HPDE6-E6E7 (cell line): Measurements from ENCODE around the gene PRR9.
A peak's percentile ranks its signal among the peaks of the same experiment; 100 is the strongest.
"Not testable (repeated sequence)": the region's sequence is repeated elsewhere in the genome, so short reads cannot be mapped to it uniquely, and the experiment has no call there.

Experiments used
- DNase-seq: peaks from one replicate; pipeline ENCODE4 v3.0.0; 2011; ENCODE audit warnings: missing footprints; ENCODE audit errors: extremely low spot score

PRR9 gene, protein sequence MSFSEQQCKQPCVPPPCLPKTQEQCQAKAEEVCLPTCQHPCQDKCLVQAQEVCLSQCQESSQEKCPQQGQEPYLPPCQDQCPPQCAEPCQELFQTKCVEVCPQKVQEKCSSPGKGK

GRCh38 chr1:153217212-153217611, at the start of gene PRR9:
TSS of gene PRR9 (plus strand) at chr1:153217584. CDS start at chr1:153218145, 561 bp downstream.
- DNase-seq = no peak

DNA sequence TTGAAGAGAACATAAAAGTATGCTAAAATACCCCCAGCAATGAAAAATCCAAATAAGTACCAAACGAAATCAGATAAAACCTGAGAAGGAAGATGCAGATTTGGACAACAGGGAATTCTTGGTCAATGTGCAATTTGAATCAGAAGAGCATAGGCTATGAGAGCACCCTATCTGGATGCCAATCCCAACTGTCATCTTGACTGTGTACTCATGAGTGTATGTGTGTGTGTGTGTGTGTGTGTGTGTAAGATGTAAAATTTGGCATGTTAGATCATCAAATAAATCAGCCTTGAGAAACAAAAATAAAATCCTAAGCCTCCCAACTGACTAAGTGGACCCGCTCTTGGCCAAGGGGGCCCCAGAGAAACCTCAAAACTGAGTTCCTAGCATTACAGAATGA, 48.7 kb upstream of the PRR9 start:
- no peak for DNase-seq

DNA sequence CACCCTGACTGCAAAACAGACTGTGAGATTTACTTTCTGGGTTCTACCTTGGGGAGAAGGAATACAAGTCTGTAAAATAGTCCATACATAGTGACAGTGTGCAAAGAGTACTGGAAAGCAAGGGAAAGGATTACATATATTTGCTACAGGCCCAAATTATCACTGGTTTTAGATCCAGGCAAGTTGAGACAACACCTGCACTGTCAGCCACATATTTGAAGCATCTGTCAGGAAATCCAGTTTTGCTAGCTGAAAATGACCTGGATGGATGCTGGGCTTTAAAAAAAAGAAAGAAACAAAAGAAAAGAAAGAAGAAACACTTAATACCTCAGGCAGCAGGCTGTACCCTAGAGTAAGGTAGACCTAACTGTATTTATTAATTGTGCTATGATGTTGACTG, 42.8 kb upstream of the PRR9 start:
- DNase-seq = peak; percentile 80

DNA sequence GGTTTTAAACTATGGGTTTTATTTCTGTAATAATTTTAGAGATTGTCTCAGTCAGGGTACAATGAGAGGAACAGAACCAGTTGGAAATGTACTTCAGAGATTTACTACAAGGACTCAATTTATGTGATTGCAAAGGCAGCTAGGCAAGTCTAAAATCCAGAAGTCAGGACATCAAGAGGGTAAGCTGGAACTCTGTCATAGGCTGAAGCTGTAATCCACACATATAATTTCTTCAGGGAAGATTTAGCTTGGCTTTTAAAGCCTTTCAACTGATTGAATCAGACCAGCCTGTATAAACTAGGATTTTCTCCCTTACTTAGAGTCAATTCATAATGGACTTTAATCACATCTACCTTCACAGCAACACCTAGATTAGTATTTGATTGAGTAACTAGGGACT, 38.5 kb upstream of the PRR9 start:
- DNase-seq = no peak

- no peak for DNase-seq
These were observed 36.8 kb upstream of the PRR9 start for GRCh38 chr1:153180556-153180955.

- DNase-seq = not testable (repeated sequence)
These were observed 29.1 kb upstream of the PRR9 start for GRCh38 chr1:153188301-153188700.

GRCh38 chr1:153190373-153190772, 27.0 kb upstream of the PRR9 start:
- no peak for DNase-seq

GRCh38 chr1:153192697-153193096, 24.7 kb upstream of the PRR9 start:
- DNase-seq = peak; percentile 61

- DNase-seq = no peak
These were observed 22.9 kb upstream of the PRR9 start for GRCh38 chr1:153194331-153195050.

DNA sequence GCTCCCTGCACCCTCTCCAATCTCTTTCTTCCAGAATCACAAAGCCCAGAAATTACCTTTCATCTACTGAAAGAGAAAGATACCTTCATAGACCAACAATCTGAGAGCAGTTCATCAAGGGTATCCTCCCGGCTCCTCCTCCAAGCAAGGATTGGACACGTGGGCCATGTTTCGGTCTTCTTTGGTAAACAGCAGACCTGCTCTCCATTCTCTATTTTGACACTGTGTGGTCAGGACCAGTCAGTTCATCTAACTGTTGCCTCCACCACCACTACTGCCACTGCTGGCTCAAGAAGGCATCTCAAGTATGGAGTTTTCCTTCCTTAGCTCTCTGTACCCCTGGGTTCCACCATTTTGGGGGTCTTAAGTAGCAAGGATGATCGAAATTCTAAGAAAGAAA, 22.2 kb upstream of the PRR9 start:
- DNase-seq = no peak

DNA sequence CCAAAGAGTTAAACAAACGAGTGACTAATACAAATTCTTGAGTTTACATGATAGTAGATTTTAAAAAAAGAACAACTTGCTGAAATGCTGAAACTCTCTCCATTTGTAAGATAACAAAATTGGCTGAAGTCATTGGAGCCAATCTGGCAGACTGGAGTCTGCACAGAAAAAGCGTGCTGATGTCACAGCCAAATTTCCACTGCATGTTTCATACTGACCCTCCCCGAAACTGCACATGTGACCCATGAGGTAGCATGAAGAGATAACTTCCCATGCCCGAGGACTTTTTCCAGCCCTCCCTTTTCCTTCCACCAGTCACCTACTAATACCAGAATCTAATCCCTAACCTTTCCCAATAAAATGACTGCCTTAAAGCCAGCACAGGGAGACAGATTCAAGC, 15.4 kb upstream of the PRR9 start:
- DNase-seq = no peak

- DNase-seq = no peak
These were observed 14.3 kb upstream of the PRR9 start, which contains the start of gene LELP1 for GRCh38 chr1:153203130-153203529. TSS of gene LELP1 (plus strand) at chr1:153203430. CDS start at chr1:153204708, 1,278 bp downstream.

DNA sequence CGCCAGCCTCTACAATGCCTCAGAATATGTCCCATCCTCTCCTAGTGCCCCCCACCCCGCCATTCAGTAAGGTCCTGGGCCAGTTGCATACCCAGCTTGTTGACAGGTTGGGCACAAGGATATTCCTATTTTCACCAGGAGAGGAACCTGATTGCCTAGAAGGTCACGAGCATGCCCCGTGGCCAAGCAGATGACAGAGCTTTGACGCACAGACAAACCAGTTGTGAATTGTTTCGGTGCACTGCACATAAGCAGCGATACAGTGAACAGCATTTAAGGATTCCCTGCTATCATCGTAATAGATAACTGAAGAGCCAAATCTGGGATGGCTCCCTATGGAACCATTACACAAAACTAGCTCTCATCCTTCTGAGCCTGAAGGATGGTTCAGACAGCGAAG, 10.8 kb upstream of the PRR9 start:
- no peak for DNase-seq

GRCh38 chr1:153210206-153210605, 7.2 kb upstream of the PRR9 start:
- no peak for DNase-seq

DNA sequence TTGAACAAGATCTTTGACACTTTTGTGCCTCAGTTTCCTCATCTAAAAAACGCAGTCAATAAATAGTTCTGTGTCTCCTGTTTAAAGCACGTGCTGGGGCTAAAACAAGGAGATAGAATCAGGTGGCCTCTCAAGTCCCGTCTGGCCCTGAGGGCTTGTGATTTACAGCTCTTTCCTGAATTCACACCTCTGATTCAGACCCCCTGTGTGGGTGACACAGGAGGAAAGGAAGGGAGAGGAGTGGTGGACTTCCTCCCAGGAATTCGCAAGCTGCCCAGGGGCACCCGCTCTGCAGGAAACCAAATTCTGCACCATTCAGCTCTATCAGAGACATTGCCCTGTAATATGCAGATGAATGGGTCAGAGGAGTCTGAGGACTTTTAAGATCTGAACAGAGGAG, 5.2 kb upstream of the PRR9 start:
- DNase-seq = no peak

DNA sequence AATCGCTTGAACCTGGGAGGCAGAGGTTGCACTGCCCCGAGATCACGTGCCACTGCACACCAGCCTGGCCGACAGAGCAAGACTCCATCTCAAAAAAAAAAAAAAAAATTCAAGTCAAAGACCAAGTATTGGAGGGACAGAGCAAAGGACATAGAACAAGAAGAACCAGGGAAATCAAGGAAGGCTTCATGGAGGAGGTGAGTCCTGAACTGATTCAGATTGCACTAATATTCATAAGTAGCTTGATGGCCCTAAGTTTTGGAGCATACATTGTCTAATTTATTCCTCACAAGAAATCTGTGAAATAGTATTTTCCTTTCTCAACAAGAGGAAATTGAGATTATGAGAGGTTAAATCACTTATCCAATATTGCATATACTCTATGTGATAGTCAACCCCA, 3.9 kb upstream of the PRR9 start:
- DNase-seq = no peak

DNA sequence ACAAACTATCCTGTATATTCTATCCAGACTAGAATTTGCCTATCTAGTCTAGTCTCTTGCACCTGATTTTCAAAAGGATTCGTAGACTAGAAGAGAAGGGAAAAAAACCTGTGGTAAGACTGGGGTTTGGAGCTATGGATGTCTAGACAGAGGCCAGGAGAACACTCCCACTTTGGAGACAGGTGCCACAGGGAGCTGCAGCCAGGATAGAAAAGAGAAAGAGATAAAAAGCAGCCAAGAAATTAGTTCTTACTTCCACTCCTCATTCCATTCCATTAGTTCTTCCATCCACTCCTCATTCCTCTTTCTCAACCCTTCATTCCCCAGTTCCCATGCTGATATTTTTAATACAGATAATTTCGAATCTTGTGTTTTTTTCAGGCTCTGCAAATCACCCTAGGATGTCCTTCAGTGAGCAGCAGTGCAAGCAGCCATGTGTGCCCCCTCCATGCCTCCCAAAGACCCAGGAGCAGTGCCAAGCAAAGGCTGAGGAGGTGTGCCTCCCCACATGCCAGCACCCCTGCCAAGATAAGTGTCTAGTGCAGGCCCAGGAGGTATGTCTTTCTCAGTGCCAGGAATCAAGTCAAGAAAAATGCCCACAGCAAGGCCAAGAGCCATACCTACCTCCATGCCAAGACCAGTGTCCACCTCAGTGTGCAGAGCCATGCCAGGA, 496 bp downstream of the PRR9 start:
- DNase-seq = no peak

GRCh38 chr1:153220606-153221303, 3.4 kb downstream of the PRR9 start:
- DNase-seq = no peak

GRCh38 chr1:153223040-153223891, 5.9 kb downstream of the PRR9 start:
- DNase-seq = not testable (repeated sequence)

GRCh38 chr1:153227810-153228209, 10.4 kb downstream of the PRR9 start:
- no peak for DNase-seq

- no peak for DNase-seq
These were observed 11.1 kb downstream of the PRR9 start for GRCh38 chr1:153228491-153228890.
